Breast epithelium (tissue), 4 donors: Measurements from ENCODE around the gene RXFP1. TPM values are rescaled to one million over a fixed set of nuclear protein-coding genes. Genes with fewer than 3 reads are reported as not detected.

Experiments used
- DNase-seq, 2 donors: peaks; one replicate each; pipeline ENCODE4 v3.0.0-alpha.2; 2019; ENCODE audit warnings: low spot score in 2 of 2
- H3K27ac ChIP-seq, 2 donors: fragments of 200-600 bp; sonication (generic) in 1 of 2; one replicate each; pipeline ENCODE4 v1.5.1; 2016 to 2019; ENCODE audit warnings: mild to moderate bottlenecking in 1 of 2
- H3K27me3 ChIP-seq, 2 donors: fragments of 200-600 bp; sonication (generic) in 1 of 2; one replicate each; pipeline versions ENCODE4 v1.5.1 to v1.6.0; 2017 to 2019; ENCODE audit warnings: control low read depth in 1 of 2, mild to moderate bottlenecking in 1 of 2
- H3K36me3 ChIP-seq: fragments of 200-600 bp; one replicate; pipeline ENCODE4 v1.5.1; 2019
- H3K4me1 ChIP-seq, 2 donors: fragments of 200-600 bp; sonication (generic); one replicate each; pipeline ENCODE4 v1.5.1; 2016 to 2019; ENCODE audit warnings: control low read depth in 1 of 2
- H3K4me3 ChIP-seq, 3 donors: fragments of 200-600 bp; sonication (generic); 1 replicate in 2 of 3; 2 replicates in 1 of 3; pipeline ENCODE4 v1.5.1; 2016 to 2019; ENCODE audit warnings: mild to moderate bottlenecking in 3 of 3, moderate library complexity in 2 of 3
- H3K9me3 ChIP-seq, 2 donors: fragments of 200-600 bp; sonication (generic) in 1 of 2; one replicate each; pipeline ENCODE4 v1.5.1; 2016 to 2019; ENCODE audit warnings: control low read depth in 1 of 2
- POLR2A ChIP-seq: fragments of 450-650 bp; IDR thresholded peaks from one replicate; pipeline ENCODE4 v1.6.1; 2016; ENCODE audit warnings: antibody characterized with exemption, mild to moderate bottlenecking, moderate library complexity
- POLR2AphosphoS5 ChIP-seq, 3 donors: sonication (generic); formaldehyde crosslinking; IDR thresholded peaks; one replicate each; pipeline ENCODE4 v1.6.1; 2017; ENCODE audit warnings: antibody characterized with exemption in 3 of 3
- intact Hi-C: fragments of 100-400 bp; cut with DNase I; formaldehyde crosslinking; loops from one replicate; pipeline ENCODE4 v1.15.1; 2023; ENCODE audit warnings: low total_unique reads
- total RNA-seq, 3 donors: library from RNA; depleted of rRNA; stranded (reverse); fragments of >200 nt; gene quantifications; one replicate each; pipeline ENCODE4 v1.1.0, GENCODE V29; 2016
- TF ChIP-seq, protein P1 (sequence below), 3 donors: fragments of 450-650 bp; IDR thresholded peaks; one replicate each; pipeline ENCODE4 v1.5.1; 2016 to 2017; ENCODE audit warnings: antibody characterized with exemption in 3 of 3, mild to moderate bottlenecking in 3 of 3, moderate library complexity in 3 of 3

The RXFP1 gene
- under 1 TPM in 1 of 3 donors, not detected in 2; 0.15 TPM for total RNA-seq

DNA sequence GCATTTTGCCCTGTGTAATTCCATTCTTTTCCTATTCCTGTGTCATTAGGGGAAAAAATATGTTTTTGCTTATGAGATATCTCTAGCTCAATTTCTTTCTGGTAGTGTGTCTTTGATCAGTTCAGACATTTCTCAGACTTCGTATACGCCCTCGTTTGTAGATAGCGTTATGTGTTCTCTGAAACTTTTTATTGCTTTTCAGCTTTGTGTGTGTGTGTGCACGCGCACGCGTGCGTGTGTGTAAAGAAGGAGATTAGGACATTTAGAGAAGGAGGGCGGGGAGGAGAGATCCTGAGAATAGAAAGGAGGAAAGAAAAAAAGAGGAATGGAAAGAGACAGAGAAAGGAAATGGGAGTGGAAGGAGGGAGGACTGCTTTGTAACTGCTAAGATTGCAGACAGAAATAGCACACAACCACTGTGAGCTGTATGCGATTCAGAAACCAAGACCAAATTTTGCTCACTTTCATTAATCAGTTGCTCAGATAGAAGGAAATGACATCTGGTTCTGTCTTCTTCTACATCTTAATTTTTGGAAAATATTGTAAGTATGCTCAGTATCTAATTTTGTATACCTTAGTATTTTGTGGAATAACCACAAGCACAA lies at the start of gene RXFP1:
Gene RXFP1 (plus strand): TSS at position 399 of the 605 bp plus-strand sequence. CDS start 95 bp downstream, at position 494.
- TF ChIP-seq, protein P1, sequence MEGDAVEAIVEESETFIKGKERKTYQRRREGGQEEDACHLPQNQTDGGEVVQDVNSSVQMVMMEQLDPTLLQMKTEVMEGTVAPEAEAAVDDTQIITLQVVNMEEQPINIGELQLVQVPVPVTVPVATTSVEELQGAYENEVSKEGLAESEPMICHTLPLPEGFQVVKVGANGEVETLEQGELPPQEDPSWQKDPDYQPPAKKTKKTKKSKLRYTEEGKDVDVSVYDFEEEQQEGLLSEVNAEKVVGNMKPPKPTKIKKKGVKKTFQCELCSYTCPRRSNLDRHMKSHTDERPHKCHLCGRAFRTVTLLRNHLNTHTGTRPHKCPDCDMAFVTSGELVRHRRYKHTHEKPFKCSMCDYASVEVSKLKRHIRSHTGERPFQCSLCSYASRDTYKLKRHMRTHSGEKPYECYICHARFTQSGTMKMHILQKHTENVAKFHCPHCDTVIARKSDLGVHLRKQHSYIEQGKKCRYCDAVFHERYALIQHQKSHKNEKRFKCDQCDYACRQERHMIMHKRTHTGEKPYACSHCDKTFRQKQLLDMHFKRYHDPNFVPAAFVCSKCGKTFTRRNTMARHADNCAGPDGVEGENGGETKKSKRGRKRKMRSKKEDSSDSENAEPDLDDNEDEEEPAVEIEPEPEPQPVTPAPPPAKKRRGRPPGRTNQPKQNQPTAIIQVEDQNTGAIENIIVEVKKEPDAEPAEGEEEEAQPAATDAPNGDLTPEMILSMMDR (IDR thresholded peaks at IDR 0.05): no peak
- TF ChIP-seq POLR2A: no peak
- no peak for TF ChIP-seq POLR2AphosphoS5 (IDR thresholded peaks at IDR 0.05)
- intact Hi-C loops: no loop called here
- H3K4me1 ChIP-seq: no peaks in the 10 kb centered on the region
- no peak for DNase-seq
- no peaks in the 10 kb centered on the region for H3K9me3 ChIP-seq
- no peak within 1 kb of the TSS for H3K27ac ChIP-seq
- no peaks in the 10 kb centered on the region for H3K36me3 ChIP-seq
- H3K4me3 ChIP-seq: peak within 1 kb of the TSS in 1 of 3 donors; percentile 11
- H3K27me3 ChIP-seq: no peaks in the 10 kb centered on the region

GRCh38 chr4:158481811-158482210 lies 39.9 kb upstream of the RXFP1 start:
- Histone ChIP-seq H3K36me3 (no peaks in the 10 kb centered on the region), H3K27ac (no peak overlapping the region), H3K4me1 (no peaks in the 10 kb centered on the region), H3K27me3 (no peaks in the 10 kb centered on the region), H3K4me3 (no peak overlapping the region), H3K9me3 (no peaks in the 10 kb centered on the region)
- no peak for DNase-seq
- intact Hi-C loops: no loop called here
- TF ChIP-seq, protein P1 (IDR thresholded peaks at IDR 0.05): no peak
- TF ChIP-seq POLR2AphosphoS5 (IDR thresholded peaks at IDR 0.05) (no peak), POLR2A (no peak)

- Histone ChIP-seq H3K27ac (no peak overlapping the region), H3K4me1 (no peaks in the 10 kb centered on the region), H3K36me3 (no peaks in the 10 kb centered on the region), H3K4me3 (no peak overlapping the region), H3K9me3 (no peaks in the 10 kb centered on the region), H3K27me3 (no peaks in the 10 kb centered on the region)
- DNase-seq: no peak
- TF ChIP-seq POLR2AphosphoS5 (IDR thresholded peaks at IDR 0.05) (no peak), POLR2A (no peak)
- TF ChIP-seq, protein P1 (IDR thresholded peaks at IDR 0.05): no peak
- intact Hi-C loops: no loop called here
Observed at GRCh38 chr4:158484173-158484885, 37.4 kb upstream of the RXFP1 start.

DNA sequence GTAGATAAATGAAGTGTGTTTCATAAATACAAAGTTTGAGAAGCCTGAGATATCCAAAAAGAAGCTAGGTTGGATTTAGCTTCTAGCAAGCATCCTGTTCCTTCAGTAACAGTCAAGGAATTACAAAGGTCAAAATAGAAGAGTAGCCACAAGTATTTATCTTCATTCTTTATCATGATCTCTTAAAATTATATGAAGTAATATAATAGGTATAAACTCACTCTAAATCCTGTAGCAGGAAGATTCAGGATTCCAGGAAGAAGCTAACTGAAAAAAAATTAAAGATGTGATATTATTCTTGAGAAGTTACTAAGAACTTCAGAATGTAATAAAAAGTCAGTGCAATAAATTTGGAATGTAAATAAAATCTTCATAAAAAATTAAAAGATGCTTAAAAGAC lies 31.1 kb upstream of the RXFP1 start:
- Histone ChIP-seq H3K4me3 (no peak overlapping the region), H3K9me3 (no peaks in the 10 kb centered on the region), H3K27me3 (no peaks in the 10 kb centered on the region), H3K36me3 (no peaks in the 10 kb centered on the region), H3K27ac (no peak overlapping the region), H3K4me1 (no peaks in the 10 kb centered on the region)
- TF ChIP-seq, protein P1 (IDR thresholded peaks at IDR 0.05): no peak
- TF ChIP-seq POLR2A (no peak), POLR2AphosphoS5 (IDR thresholded peaks at IDR 0.05) (no peak)
- intact Hi-C loops: no loop called here
- no peak for DNase-seq

GRCh38 chr4:158492391-158492790 lies 29.3 kb upstream of the RXFP1 start:
- DNase-seq: no peak
- Histone ChIP-seq H3K4me1 (no peaks in the 10 kb centered on the region), H3K27ac (no peak overlapping the region), H3K36me3 (no peaks in the 10 kb centered on the region), H3K9me3 (no peaks in the 10 kb centered on the region), H3K4me3 (no peak overlapping the region), H3K27me3 (no peaks in the 10 kb centered on the region)
- TF ChIP-seq POLR2AphosphoS5 (IDR thresholded peaks at IDR 0.05): no peak
- TF ChIP-seq POLR2A: no peak
- TF ChIP-seq, protein P1 (IDR thresholded peaks at IDR 0.05): no peak
- intact Hi-C loops: no loop called here
